Pancreas (tissue), 10 donors: ENCODE measurements around the gene PKP3. TPM values are rescaled to one million over a fixed set of nuclear protein-coding genes. Genes with fewer than 3 reads are reported as not detected.

Experiments
- ATAC-seq, 4 donors: fragments of 200-7000 bp; cut with Tn5 transposase; one replicate each; pipeline versions ENCODE4 v1.8.0 to v1.9.1; 2020; ENCODE audit warnings: mild to moderate bottlenecking in 4 of 4, moderate library complexity in 4 of 4
- DNase-seq, 6 donors: peaks; one replicate each; pipeline ENCODE4 v3.0.0-alpha.2; 2020
- FAIRE-seq: peaks from 2 replicates; lab custom pipeline; 2012; peaks lifted over from hg19 to GRCh38; lab: Jason Lieb, UNC
- H3K27ac ChIP-seq, 4 donors: fragments of 200-600 bp; sonication (generic); 1 replicate in 3 of 4; 2 replicates in 1 of 4; pipeline versions ENCODE4 v1.5.0 to v1.8.0; 2020
- H3K27me3 ChIP-seq, 4 donors: fragments of 200-600 bp; one replicate each; pipeline ENCODE4 v1.8.0; 2021
- H3K36me3 ChIP-seq, 3 donors: fragments of 200-600 bp; sonication (generic) in 1 of 3; one replicate each; pipeline versions ENCODE4 v1.5.0 to v1.8.0; 2020 to 2021
- H3K4me1 ChIP-seq, 3 donors: fragments of 200-600 bp; one replicate each; pipeline ENCODE4 v1.8.0; 2021
- H3K4me3 ChIP-seq, 4 donors: fragments of 200-600 bp; sonication (generic) in 2 of 4; one replicate each; pipeline versions ENCODE4 v1.5.0 to v1.8.0; 2020 to 2021
- H3K9me3 ChIP-seq, 4 donors: fragments of 200-600 bp; one replicate each; pipeline ENCODE4 v1.8.0; 2021
- WGBS, 2 donors: extraction: QIAGEN DNeasy Blood & Tissue Kit; methylation state at CpG; one replicate each; pipeline ENCODE4 v1.1.7; 2013; 5-methylcytosine and 5-hydroxymethylcytosine counted together
- intact Hi-C, 3 donors: fragments of 100-400 bp; cut with DNase I; formaldehyde crosslinking; loops; one replicate each; pipeline versions ENCODE4 v1.11.1 to v1.14.2; 2022
- polyA plus RNA-seq, 2 donors: library from polyadenylated mRNA; stranded (reverse); fragments of 200-250 nt; gene quantifications; one replicate each; pipeline ENCODE4 v1.2.3, GENCODE V29; 2013
- total RNA-seq, 6 donors: library from RNA; stranded (reverse); fragmentation: NEBNext Ultra II Directional in 4 of 6; extraction: Animal tissue kit (Norgen Biotek cat#: 25700) in 4 of 6; gene quantifications; one replicate each; pipeline versions ENCODE4 v1.2.1 to v1.2.4, GENCODE V29; 2021 to 2023
- TF ChIP-seq, protein P1 (sequence below), 4 donors: fragments of 200-600 bp; sonication (generic) in 3 of 4; IDR thresholded peaks; one replicate each; pipeline versions ENCODE4 v1.5.0 to v1.8.0; 2021; ENCODE audit warnings: antibody characterized with exemption in 4 of 4
- donor health status: healthy with polysubstance abuse.
- donor health status: DM: no; HTN: no; CAD: no; lungs with moderate emphysema.
- donor health status: DM: no; HTN: no; CAD: no.
- donor health status: control.
- donor health status: control.
- donor health status: Bipolar disorder and iron deficiency.
- donor health status: DM: yes; HTN: yes; CAD: no.
- donor health status: DM: no; HTN: no; CAD: no.
- donor health status: DM: no; HTN: no; CAD: no.
- donor health status: DM: yes; HTN: yes; CAD: no.

Gene PKP3
- total and polyA plus RNA-seq, 8 donors, result 23.4 to 50.5 (median 30.5) TPM

DNA sequence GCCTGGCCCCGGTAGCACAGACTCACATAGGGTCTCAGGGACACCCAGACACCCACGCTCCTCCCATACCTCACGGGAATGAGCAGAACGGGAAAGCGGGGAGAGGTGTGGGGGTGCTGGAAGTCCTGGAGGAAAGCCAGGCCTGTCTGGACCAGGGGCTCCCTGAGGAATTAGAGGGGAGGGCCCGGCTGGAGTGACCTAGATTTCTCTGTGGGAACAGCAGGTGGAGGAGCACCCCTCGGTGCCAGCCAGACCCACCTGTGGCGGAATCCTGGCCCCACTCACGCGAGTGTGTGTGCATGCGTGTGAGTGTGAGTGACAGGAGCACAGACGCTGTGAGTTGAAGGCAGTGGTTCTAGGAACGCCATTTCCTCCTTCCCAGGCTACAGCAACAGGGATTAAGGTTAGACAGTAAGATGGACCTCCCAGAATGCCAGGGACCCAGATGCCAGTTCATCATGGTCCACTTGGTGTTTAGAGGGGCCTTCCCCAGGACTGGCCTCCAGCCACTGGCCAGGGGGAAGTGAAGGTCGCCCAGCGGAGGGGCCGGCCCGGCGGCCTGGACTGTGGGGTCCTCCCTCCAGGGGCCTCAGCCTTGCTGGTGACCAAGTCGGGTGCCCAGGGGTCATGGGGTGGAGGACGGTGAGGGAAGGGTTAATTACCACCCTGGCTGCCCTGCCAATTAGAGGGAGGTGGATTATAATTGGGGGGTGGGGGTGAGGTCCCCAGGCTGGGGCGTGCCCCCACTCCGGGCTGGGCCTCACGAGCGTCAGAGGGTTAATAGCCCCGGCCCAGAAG is 1.0 kb downstream of the PKP3 start:
- Histone ChIP-seq H3K4me1 (peaks cover 0 to 3% (median 0%) of the 10 kb centered on the region in 3 donors), H3K27me3 (no peaks in the 10 kb centered on the region), H3K27ac (peak overlapping the region in 3 of 4 donors; percentile 71 to 83 (median 74)), H3K36me3 (peaks cover 0 to 9% (median 2%) of the 10 kb centered on the region in 3 donors), H3K4me3 (peak overlapping the region; percentile 60 to 77 (median 64)), H3K9me3 (no peaks in the 10 kb centered on the region)
- intact Hi-C loops, result no loop called here
- 31 to 39% methylated on average over 23 to 25 of the region's 25 CpGs for WGBS, 2 donors
- FAIRE-seq, result no peak
- DNase-seq, result peak in 1 of 6 donors; percentile 42
- TF ChIP-seq, protein P1, sequence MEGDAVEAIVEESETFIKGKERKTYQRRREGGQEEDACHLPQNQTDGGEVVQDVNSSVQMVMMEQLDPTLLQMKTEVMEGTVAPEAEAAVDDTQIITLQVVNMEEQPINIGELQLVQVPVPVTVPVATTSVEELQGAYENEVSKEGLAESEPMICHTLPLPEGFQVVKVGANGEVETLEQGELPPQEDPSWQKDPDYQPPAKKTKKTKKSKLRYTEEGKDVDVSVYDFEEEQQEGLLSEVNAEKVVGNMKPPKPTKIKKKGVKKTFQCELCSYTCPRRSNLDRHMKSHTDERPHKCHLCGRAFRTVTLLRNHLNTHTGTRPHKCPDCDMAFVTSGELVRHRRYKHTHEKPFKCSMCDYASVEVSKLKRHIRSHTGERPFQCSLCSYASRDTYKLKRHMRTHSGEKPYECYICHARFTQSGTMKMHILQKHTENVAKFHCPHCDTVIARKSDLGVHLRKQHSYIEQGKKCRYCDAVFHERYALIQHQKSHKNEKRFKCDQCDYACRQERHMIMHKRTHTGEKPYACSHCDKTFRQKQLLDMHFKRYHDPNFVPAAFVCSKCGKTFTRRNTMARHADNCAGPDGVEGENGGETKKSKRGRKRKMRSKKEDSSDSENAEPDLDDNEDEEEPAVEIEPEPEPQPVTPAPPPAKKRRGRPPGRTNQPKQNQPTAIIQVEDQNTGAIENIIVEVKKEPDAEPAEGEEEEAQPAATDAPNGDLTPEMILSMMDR (IDR thresholded peaks at IDR 0.05), result no peak
- no peak for ATAC-seq

DNA sequence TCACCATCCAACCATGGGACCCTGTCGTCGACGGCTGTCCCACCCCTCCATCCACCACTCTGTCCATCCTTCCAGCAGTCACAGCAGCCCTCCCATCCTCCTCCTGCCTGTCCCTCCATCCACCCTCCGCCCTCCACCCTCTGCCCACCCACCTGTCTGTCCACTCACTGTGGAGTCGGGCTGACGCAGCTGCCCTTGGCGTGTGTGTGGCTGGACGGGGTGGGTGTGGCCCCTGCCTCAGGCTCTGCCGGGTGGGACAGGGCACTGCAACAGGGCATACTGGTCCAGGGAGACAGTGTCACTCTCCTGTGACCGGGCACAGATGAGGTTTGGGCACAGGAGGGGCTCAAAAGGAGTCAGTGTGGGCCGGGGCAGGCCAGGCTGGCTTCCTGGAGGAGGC is 1.9 kb downstream of the PKP3 start:
- peaks cover 0 to 10% (median 4%) of the 10 kb centered on the region in 3 donors for H3K36me3 ChIP-seq
- DNase-seq, result peak in 1 of 6 donors; percentile 43
- no peaks in the 10 kb centered on the region for H3K27me3 ChIP-seq
- intact Hi-C loops, result no loop called here
- peaks cover 0 to 3% (median 0%) of the 10 kb centered on the region in 3 donors for H3K4me1 ChIP-seq
- TF ChIP-seq, protein P1 (IDR thresholded peaks at IDR 0.05), result no peak
- no peaks in the 10 kb centered on the region for H3K9me3 ChIP-seq
- WGBS, 2 donors, result 78 to 83% methylated on average over 11 of the region's 11 CpGs
- FAIRE-seq, result no peak
- no peak overlapping the region for H3K4me3 ChIP-seq
- no peak overlapping the region for H3K27ac ChIP-seq
- no peak for ATAC-seq

GRCh38 chr11:396511-396947 is 2.5 kb downstream of the PKP3 start:
- TF ChIP-seq, protein P1 (IDR thresholded peaks at IDR 0.05), result no peak
- no peaks in the 10 kb centered on the region for H3K27me3 ChIP-seq
- no peaks in the 10 kb centered on the region for H3K9me3 ChIP-seq
- peaks cover 0 to 10% (median 4%) of the 10 kb centered on the region in 3 donors for H3K36me3 ChIP-seq
- ATAC-seq, result peak in 2 of 4 donors; percentile 5 to 9
- intact Hi-C loops, result no loop called here
- H3K4me1 ChIP-seq, result peaks cover 0 to 3% (median 0%) of the 10 kb centered on the region in 3 donors
- no peak overlapping the region for H3K27ac ChIP-seq
- DNase-seq, result peak in 1 of 6 donors; percentile 30
- FAIRE-seq, result no peak
- peak overlapping the region in 1 of 4 donors; percentile 33 for H3K4me3 ChIP-seq
- WGBS, 2 donors, result 73 to 80% methylated on average over 22 to 23 of the region's 23 CpGs

DNA sequence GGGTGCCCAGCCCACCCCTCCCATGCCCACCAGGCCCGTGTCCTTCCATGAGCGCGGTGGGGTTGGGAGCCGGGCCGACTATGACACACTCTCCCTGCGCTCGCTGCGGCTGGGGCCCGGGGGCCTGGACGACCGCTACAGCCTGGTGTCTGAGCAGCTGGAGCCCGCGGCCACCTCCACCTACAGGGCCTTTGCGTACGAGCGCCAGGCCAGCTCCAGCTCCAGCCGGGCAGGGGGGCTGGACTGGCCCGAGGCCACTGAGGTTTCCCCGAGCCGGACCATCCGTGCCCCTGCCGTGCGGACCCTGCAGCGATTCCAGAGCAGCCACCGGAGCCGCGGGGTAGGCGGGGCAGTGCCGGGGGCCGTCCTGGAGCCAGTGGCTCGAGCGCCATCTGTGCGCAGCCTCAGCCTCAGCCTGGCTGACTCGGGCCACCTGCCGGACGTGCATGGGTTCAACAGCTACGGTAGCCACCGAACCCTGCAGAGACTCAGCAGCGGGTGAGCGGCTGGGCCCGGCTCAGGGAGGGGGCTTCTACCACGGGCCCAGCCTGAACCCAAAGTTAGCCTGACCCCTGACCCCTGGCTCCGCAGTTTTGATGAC is 3.0 kb downstream of the PKP3 start:
- TF ChIP-seq, protein P1 (IDR thresholded peaks at IDR 0.05), result no peak
- Histone ChIP-seq H3K27me3 (no peaks in the 10 kb centered on the region), H3K27ac (no peak overlapping the region), H3K4me1 (peaks cover 0 to 3% (median 0%) of the 10 kb centered on the region in 3 donors), H3K9me3 (no peaks in the 10 kb centered on the region), H3K36me3 (peaks cover 0 to 10% (median 4%) of the 10 kb centered on the region in 3 donors), H3K4me3 (peak overlapping the region in 1 of 4 donors; percentile 33)
- FAIRE-seq (no peak), ATAC-seq (peak in 3 of 4 donors; percentile 32 to 45 (median 43)), DNase-seq (peak in 1 of 6 donors; percentile 51)
- WGBS, 2 donors, result 71 to 72% methylated on average over 31 to 43 of the region's 43 CpGs
- intact Hi-C loops, result no loop called here
